HL-60 (cell line): Measurements from ENCODE around the gene BRF1.

Source experiments
- GABPA ChIP-seq: IDR thresholded peaks from 2 replicates; pipeline ENCODE4 v1.6.1; 2012; ENCODE audit warnings: low read depth
- POLR2AphosphoS5 ChIP-seq: IDR thresholded peaks from 2 replicates; pipeline ENCODE4 v1.6.1; 2012; ENCODE audit warnings: low read depth
- REST ChIP-seq: IDR thresholded peaks from 2 replicates; pipeline ENCODE4 v1.6.1; 2012; ENCODE audit warnings: low read depth; ENCODE audit not compliant: insufficient replicate concordance
- SPI1 ChIP-seq: IDR thresholded peaks from 2 replicates; pipeline ENCODE4 v1.6.1; 2012; ENCODE audit warnings: low read depth, mild to moderate bottlenecking, borderline replicate concordance
- TF ChIP-seq, protein P1 (sequence below): IDR thresholded peaks from one replicate; pipeline ENCODE4 v1.5.1; 2011; ENCODE audit warnings: low read length, control low read depth, inconsistent platforms; ENCODE audit not compliant: insufficient read depth

- TF ChIP-seq, protein P1, sequence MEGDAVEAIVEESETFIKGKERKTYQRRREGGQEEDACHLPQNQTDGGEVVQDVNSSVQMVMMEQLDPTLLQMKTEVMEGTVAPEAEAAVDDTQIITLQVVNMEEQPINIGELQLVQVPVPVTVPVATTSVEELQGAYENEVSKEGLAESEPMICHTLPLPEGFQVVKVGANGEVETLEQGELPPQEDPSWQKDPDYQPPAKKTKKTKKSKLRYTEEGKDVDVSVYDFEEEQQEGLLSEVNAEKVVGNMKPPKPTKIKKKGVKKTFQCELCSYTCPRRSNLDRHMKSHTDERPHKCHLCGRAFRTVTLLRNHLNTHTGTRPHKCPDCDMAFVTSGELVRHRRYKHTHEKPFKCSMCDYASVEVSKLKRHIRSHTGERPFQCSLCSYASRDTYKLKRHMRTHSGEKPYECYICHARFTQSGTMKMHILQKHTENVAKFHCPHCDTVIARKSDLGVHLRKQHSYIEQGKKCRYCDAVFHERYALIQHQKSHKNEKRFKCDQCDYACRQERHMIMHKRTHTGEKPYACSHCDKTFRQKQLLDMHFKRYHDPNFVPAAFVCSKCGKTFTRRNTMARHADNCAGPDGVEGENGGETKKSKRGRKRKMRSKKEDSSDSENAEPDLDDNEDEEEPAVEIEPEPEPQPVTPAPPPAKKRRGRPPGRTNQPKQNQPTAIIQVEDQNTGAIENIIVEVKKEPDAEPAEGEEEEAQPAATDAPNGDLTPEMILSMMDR: no peak
- TF ChIP-seq GABPA (no peak), POLR2AphosphoS5 (no peak), REST (no peak), SPI1 (no peak)
Observed at GRCh38 chr14:105349992-105350391, 49.2 kb upstream of the BRF1 start.
